ENCODE measurements around the gene SAV1.

Gene SAV1

GRCh38 chr14:50608302-50608851 is 59.7 kb downstream of the SAV1 start:
- no peak for DNase-seq (ENCODE audit: low spot score)

- no peak for DNase-seq (ENCODE audit: low spot score)
These were observed 60.3 kb downstream of the SAV1 start for GRCh38 chr14:50607761-50608160.

DNA sequence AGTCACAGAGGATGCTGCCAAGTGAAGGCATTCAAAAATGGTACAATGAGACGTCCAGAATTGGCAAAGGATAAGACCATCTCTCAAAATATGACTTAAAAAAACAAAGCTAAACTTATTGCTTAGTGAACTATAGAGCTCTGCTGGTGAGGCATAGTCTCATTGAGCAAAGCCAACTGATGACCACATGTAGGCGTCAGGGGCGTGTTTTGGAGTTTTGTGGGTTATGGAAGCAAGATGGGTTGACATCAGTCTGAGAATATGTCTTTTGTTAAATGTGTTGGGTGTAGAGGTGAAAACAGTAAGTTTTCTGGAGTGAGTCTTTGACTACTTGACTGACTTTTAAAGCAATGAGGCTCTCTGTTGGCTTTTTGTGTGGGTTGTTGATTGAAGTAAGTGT is 60.9 kb downstream of the SAV1 start:
- no peak for DNase-seq (ENCODE audit: low spot score)

GRCh38 chr14:50606468-50606867 is 61.6 kb downstream of the SAV1 start:
- no peak for DNase-seq (ENCODE audit: low spot score)

DNA sequence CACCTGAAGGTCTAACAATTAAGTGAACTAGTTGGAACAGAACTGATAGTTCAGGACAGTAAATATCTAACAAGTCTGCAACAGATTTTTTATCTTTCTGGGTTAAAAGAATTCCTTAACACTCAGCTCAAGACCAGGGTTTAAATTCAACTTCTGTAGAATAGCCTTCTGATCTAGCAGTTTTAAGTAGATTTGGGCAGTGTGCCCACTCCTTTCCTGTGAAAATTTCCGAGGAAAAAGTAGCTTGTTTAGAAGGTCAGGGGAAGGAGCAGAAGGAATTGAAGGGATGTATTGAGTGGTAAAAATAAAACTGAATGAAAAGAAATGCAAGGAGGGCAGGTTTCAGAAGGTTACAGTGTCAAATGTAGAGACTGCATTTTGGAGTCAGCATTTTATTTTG is 62.3 kb downstream of the SAV1 start:
- no peak for DNase-seq (ENCODE audit: low spot score)

GRCh38 chr14:50603565-50603964 is 64.5 kb downstream of the SAV1 start:
- no peak for DNase-seq (ENCODE audit: low spot score)

DNA sequence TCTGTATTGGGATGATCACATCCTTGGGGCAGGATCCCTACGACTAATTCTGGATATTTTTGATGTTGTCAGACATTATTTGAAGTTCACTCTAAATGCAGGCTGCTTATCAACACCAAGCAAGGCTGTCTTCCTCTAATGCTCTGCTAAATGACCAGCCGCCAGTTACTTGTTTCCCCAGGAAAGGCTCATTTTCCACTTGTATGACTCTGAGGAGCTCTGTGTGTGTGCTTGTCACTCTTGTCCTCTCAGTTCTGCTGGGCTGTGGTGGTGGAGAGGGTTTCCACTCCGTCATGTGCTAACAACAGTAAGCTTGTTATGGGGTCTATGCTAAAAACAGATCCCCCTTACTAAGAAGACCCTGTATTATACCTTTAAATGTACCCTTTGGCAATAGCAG is 66.1 kb downstream of the SAV1 start:
- no peak for DNase-seq (ENCODE audit: low spot score)

GRCh38 chr14:50601394-50601793 is 66.7 kb downstream of the SAV1 start:
- DNase-seq (ENCODE audit: low spot score): no peak

GRCh38 chr14:50600849-50601248 is 67.3 kb downstream of the SAV1 start:
- DNase-seq (ENCODE audit: low spot score): no peak

- peak; percentile 4 for DNase-seq (ENCODE audit: low spot score)
These were observed 68.2 kb downstream of the SAV1 start for GRCh38 chr14:50599700-50600444.

DNA sequence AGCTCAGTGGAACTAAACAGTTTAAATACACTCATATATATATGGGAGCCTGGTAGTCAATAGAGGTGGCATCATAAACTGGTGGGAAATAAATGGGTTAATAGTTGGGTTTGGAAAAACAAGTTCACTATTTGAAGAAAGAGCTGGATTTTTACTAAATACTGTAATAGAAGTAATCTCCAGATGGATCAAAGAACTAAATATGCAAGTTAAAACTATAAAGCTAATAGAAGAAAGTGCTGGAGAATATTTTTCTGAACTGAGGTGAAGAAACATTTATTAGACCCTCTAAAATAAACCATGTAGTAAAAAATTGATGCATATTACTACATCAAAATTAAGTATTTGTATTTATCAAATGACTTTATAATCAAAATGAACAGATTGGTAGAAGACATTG is 69.3 kb downstream of the SAV1 start:
- no peak for DNase-seq (ENCODE audit: low spot score)

DNA sequence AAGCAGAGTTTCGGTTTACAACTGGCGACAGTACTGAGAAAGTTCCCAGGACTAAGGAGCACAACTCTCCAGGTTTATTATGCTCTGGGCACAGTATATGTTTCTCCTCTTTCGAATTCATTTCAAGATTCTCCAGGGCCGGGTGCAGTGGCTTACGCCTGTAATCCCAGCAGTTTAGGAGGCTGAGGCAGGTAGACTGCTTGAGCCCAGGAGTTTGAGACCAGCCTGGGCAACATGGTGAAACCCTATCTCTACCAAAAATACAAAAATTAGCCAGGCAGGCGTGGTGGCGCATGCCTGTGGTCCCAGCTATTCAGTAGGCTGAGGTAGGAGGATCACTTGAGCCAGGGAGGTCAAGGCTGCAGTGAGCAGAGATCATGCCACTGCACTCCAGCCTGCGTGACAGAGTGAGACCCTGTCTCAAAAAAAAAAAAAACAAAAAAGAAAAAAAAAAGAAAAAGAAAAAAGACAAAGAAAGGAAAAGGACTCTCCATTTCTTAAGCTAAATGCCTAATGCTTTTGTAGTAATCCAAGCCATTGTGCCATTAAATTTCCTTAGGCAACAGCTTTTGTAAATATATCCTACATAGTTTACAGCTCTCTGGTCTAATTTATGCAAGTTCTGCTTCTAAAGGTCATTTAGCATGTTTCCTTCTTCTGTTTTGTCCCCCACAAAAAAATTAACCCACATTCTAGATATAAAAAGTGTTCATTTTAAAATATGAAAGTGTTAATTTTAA is 73.4 kb downstream of the SAV1 start:
- DNase-seq (ENCODE audit: low spot score): no peak

DNA sequence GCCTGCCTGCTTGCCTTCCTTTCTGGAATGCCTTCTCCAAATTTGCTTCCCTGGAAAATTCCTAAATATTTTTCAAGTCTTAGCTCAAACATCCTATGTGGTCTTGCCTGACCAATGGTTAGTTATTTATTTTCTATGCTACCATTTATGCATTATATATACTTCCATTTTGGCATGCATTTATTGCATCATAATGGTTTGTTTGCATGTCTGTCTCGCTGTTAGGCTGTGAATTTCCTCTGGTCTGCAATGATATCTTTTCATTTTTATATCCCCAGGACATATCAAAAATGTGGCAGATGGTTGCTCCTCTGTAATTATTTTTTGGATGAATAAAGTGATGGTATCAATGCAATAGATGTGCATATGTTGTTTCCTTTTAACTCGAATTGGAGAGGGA is 77.6 kb downstream of the SAV1 start:
- DNase-seq (ENCODE audit: low spot score): no peak

Small RNA genes within 50 kb of the gene (small RNA-seq; reads per million reads assigned to genes)
- gene RN7SL452P: 0 to 0.09 reads per million in 2 experiments

All from SK-N-DZ (cell line).